Activated CD8-positive, alpha-beta T cell treated with anti-CD3 and anti-CD28 coated beads for 36 hours (primary cell): ENCODE measurements around the gene SDCCAG8. TPM values are rescaled to one million over a fixed set of nuclear protein-coding genes. Genes with fewer than 3 reads are reported as not detected.

Experiments used
- ATAC-seq: fragments of 200-7000 bp; cut with Tn5 transposase; one replicate; pipeline ENCODE4 v1.10.0; 2021; ENCODE audit warnings: mild to moderate bottlenecking, moderate library complexity
- CTCF ChIA-PET: fragments of 350-600 bp; sonication (Branson Sonifier 250); formaldehyde crosslinking; loops from one replicate; lab custom pipeline; 2021; ENCODE audit warnings: antibody characterized with exemption; lab: Charles Lee
- POLR2A ChIA-PET: fragments of 350-600 bp; sonication (Branson Sonifier 250); formaldehyde crosslinking; loops from one replicate; lab custom pipeline; 2021; ENCODE audit warnings: antibody characterized with exemption; lab: Charles Lee
- DNase-seq: peaks from one replicate; pipeline ENCODE4 v3.0.0-alpha.2; 2020
- H3K27ac Mint-ChIP-seq: one replicate; pipeline ENCODE4 v1.8.0; 2021; ENCODE audit warnings: mild to moderate bottlenecking, mixed read lengths
- H3K27me3 Mint-ChIP-seq: one replicate; pipeline ENCODE4 v1.8.0; 2021; ENCODE audit warnings: mixed read lengths
- H3K36me3 Mint-ChIP-seq: one replicate; pipeline ENCODE4 v1.8.0; 2021; ENCODE audit warnings: low read depth, mixed read lengths
- H3K4me1 Mint-ChIP-seq: one replicate; pipeline ENCODE4 v1.8.0; 2021; ENCODE audit warnings: low read depth, mixed read lengths
- H3K4me3 Mint-ChIP-seq: one replicate; pipeline ENCODE4 v1.8.0; 2021; ENCODE audit warnings: mild to moderate bottlenecking, moderate library complexity, mixed read lengths
- H3K9me3 Mint-ChIP-seq: one replicate; pipeline ENCODE4 v1.8.0; 2021; ENCODE audit warnings: mixed read lengths
- CTCF ChIP-seq: fragments of 200-600 bp; IDR thresholded peaks from one replicate; pipeline ENCODE4 v1.8.0; 2022; ENCODE audit warnings: antibody characterized with exemption, mild to moderate bottlenecking
- intact Hi-C: fragments of 100-400 bp; cut with micrococcal nuclease; formaldehyde crosslinking; loops from one replicate; pipeline ENCODE4 v1.10.0; 2022
- total RNA-seq, 2 experiments: library from RNA; stranded (reverse); gene quantifications; one replicate each; pipeline ENCODE4 v1.2.3, GENCODE V29; 2021

The SDCCAG8 gene
- total RNA-seq, 2 experiments from 2014 or later = 22.4 to 22.6 TPM

GRCh38 chr1:243496187-243496646 lies 240.4 kb downstream of the SDCCAG8 start:
- intact Hi-C loops = no loop called here
- H3K36me3 Mint-ChIP-seq = peaks cover 5% of the 10 kb centered on the region
- DNase-seq (no peak), ATAC-seq (no peak)
- no peak for TF ChIP-seq CTCF
- no peaks in the 10 kb centered on the region for H3K9me3 Mint-ChIP-seq
- no peak overlapping the region for H3K4me3 Mint-ChIP-seq
- peaks cover 3% of the 10 kb centered on the region for H3K4me1 Mint-ChIP-seq
- POLR2A ChIA-PET = no interaction called here
- no peaks in the 10 kb centered on the region for H3K27me3 Mint-ChIP-seq
- H3K27ac Mint-ChIP-seq = peak overlapping the region; percentile 46
- CTCF ChIA-PET = no interaction called here

GRCh38 chr1:243496806-243497205 lies 241.0 kb downstream of the SDCCAG8 start:
- Mint-ChIP-seq H3K27ac (no peak overlapping the region), H3K27me3 (no peaks in the 10 kb centered on the region), H3K4me3 (no peak overlapping the region), H3K9me3 (no peaks in the 10 kb centered on the region), H3K36me3 (peaks cover 5% of the 10 kb centered on the region), H3K4me1 (peaks cover 3% of the 10 kb centered on the region)
- DNase-seq (no peak), ATAC-seq (no peak)
- no peak for TF ChIP-seq CTCF
- intact Hi-C loops = no loop called here
- ChIA-PET CTCF (no interaction called here), POLR2A (no interaction called here)

GRCh38 chr1:243497939-243498681 lies 242.3 kb downstream of the SDCCAG8 start:
- no peak for DNase-seq
- H3K36me3 Mint-ChIP-seq = peaks cover 5% of the 10 kb centered on the region
- CTCF ChIA-PET = no interaction called here

GRCh38 chr1:243499248-243499647 lies 243.4 kb downstream of the SDCCAG8 start:
- H3K4me1 Mint-ChIP-seq = peaks cover 3% of the 10 kb centered on the region
- H3K27ac Mint-ChIP-seq = no peak overlapping the region
- POLR2A ChIA-PET = no interaction called here
- CTCF ChIA-PET = no interaction called here
- H3K27me3 Mint-ChIP-seq = no peaks in the 10 kb centered on the region
- H3K9me3 Mint-ChIP-seq = no peaks in the 10 kb centered on the region
- no peak for TF ChIP-seq CTCF
- no peak for DNase-seq
- intact Hi-C loops = no loop called here
- H3K36me3 Mint-ChIP-seq = peaks cover 7% of the 10 kb centered on the region
- no peak overlapping the region for H3K4me3 Mint-ChIP-seq
- ATAC-seq = no peak

More at GRCh38 chr1:243497939-243498681, 242.3 kb downstream of the SDCCAG8 start:
- Mint-ChIP-seq H3K27ac (no peak overlapping the region), H3K4me1 (peaks cover 3% of the 10 kb centered on the region), H3K9me3 (no peaks in the 10 kb centered on the region), H3K27me3 (no peaks in the 10 kb centered on the region), H3K4me3 (no peak overlapping the region)
- TF ChIP-seq CTCF = no peak
- POLR2A ChIA-PET = no interaction called here
- intact Hi-C loops = no loop called here
- no peak for ATAC-seq

GRCh38 chr1:243499711-243500110 lies 243.9 kb downstream of the SDCCAG8 start:
- Mint-ChIP-seq H3K27ac (no peak overlapping the region), H3K36me3 (peaks cover 11% of the 10 kb centered on the region), H3K4me3 (no peak overlapping the region), H3K27me3 (no peaks in the 10 kb centered on the region), H3K4me1 (peaks cover 3% of the 10 kb centered on the region), H3K9me3 (no peaks in the 10 kb centered on the region)
- intact Hi-C loops = no loop called here
- ChIA-PET POLR2A (no interaction called here), CTCF (interaction anchor here (0.5 kb wide), 1 partner anchor 196 kb away, joined by 4 read pairs; no protein-coding TSS in a partner anchor)
- DNase-seq (no peak), ATAC-seq (no peak)
- TF ChIP-seq CTCF = no peak
